Stimulated activated CD4-positive, alpha-beta T cell treated with anti-CD3 and anti-CD28 coated beads, Interleukin-15, amount 100 ng/mL, for 1 hour (primary cell): ENCODE measurements around the gene NXT1.
A peak's percentile ranks its signal among the peaks of the same experiment; 100 is the strongest.

Experiments used
- DNase-seq, 2 donors: peaks; one replicate each; pipeline ENCODE4 v3.0.0-alpha.2; 2020; ENCODE audit warnings: low read depth in 1 of 2, low spot score in 1 of 2

NXT1 gene

DNA sequence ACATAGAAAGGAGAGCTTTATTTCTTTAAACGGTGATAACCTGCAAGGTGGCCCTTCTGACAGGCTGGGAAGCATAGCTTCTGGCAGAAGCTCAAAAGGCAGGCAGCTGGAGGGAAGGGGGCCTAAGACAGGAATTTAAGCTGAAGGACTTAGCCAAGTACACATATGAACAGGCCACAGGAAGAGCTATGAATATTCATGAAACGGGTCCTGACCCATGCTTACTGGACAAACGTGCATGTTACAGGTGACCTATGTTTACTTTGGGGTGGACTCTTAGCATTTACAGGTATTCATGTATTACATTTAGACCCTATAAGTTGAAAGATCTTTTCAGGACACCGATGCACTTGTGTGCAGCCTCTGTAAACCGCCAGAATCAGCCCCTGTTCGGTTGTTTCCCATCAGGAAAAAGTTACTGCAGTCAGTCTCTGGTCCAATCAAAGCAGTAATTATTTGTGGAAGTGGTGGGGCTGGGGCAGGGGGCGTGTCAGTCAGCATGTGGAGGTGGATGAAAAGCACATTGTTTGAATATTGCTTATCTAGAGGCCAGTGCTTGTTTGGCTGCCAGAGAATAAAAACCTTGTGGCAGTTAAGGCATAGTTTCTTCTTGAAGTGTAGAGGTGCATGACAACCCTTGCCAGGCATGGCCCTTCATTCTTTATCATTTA, 8.5 kb downstream of the NXT1 start:
- DNase-seq, result no peak

GRCh38 chr20:23360531-23360930, 9.9 kb downstream of the NXT1 start:
- DNase-seq, result no peak

GRCh38 chr20:23361119-23361475, 10.5 kb downstream of the NXT1 start:
- DNase-seq, result no peak

DNA sequence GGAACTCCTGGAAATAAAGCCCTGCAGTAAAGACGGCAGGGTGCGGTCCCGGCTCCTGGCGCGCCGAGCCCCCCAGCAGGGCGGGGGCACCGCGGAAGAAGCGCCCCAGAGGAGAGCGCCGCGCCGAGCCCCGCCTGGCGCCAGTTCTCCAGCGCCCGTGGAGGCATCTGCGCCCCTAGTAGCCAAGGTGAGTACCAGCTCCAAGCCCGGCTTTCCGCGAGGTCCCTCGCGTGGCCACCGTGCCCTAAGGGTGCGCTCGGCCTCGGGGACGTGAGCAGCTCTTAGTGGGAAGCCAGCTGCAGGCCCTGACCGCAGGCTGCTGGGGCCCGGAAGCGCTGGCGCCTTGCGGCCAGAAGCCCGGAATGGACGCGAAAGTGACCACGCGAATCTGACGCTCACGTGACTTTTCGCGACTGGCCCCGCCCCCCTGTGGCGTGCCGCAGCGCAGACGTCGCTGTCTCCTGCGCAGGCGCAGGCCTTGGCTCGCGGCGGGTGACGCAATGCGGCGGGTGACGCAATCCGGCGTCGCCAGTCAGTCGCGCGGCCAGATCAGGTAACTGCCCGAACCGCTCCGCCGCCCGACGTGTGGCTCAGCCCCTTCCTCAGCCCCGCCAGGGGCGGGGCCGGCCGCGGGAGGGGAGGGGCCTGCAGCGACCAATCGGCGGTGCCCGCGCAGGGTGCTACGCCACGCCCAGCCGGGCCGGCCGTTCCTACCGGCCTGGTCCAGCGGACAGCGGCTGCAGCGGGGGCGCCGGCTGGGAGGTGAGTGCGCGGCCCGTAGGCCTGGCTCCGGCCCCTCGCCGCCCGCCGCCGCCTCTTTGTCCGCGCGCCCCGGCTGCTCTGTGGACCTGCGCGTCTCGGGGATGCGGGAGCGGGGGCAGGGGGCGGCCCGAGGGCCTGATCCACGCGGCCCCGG, 11.1 kb downstream of the NXT1 start, which contains the start of gene GZF1:
Gene GZF1 (plus strand): TSS at position 707 of the 916 bp plus-strand sequence. CDS start 2,202 bp downstream, outside the sequence.
- DNase-seq, result peak; percentile 97 to 98

DNA sequence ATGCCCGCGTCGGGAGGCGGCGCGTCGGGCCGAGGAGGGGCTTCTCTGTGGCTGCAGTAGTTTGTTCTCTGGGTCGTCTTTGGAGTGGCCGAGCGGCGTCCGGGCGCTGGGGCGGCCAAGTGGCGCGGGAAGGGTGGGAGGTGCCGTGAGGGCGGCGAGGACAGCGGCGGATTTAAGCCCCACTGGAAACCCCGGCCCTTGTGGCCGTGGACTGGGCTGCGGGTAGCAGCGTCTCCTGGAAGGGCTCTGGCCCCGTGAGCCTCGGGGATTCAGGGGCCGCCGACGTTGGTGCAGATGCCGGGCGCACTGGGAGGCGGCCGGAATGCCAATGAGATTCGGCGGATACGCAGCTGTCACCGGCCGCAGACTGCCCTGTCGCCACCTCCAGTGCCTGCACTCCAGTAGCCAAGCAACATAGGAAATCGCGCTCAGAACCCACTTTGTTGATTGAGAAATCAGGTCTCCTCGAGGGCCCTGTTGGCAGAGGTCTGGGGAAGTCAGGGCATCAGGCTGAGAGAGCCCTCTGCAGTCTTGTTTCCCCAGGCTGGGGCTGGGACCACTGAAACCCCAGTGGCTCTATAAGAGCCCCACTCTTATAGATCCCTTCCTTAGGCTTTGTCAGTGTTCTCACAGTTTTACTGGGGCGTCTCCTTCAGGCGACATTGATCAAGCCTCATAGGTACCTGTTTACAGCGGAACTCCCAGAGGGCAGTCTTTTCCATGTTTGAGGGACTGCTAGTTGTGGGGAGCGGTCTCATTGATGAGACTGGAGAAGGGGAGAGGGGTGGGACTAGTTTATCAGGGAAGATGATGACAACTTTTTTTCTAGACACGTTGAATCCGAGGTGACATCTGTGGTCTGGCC, 12.0 kb downstream of the NXT1 start:
- DNase-seq, result no peak

GRCh38 chr20:23363257-23363649, 12.7 kb downstream of the NXT1 start:
- no peak for DNase-seq

DNA sequence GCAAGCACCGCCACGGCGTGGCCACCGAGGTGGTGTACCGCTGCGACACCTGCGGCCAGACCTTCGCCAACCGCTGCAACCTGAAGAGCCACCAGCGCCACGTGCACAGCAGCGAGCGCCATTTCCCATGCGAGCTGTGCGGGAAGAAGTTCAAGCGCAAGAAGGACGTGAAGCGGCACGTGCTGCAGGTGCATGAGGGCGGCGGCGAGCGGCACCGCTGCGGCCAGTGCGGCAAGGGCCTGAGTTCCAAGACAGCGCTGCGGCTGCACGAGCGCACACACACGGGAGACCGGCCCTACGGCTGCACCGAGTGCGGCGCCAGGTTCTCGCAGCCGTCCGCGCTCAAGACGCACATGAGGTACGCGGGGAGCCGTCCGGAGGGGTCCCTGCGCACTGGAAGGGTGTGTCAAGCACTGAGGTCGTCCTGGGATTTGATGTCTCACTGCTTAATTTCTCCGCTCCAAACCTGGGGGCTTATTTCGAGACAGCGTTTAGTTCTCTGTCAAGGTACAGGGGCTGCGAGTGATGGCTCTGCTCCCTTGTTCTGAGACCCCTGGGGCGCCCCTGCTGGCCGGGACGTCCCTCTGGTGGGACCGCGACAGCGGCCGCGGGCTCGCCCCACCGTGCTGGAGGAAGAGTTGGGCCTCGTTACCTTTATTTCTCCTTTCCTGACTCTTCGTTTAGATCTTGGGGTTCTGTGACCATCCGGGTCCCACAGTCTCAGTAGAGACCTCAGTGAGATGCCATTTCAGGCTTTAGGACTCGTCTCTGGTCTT, 15.0 kb downstream of the NXT1 start:
- no peak for DNase-seq

- DNase-seq, result no peak
Measured at GRCh38 chr20:23366384-23366783, 15.8 kb downstream of the NXT1 start.

DNA sequence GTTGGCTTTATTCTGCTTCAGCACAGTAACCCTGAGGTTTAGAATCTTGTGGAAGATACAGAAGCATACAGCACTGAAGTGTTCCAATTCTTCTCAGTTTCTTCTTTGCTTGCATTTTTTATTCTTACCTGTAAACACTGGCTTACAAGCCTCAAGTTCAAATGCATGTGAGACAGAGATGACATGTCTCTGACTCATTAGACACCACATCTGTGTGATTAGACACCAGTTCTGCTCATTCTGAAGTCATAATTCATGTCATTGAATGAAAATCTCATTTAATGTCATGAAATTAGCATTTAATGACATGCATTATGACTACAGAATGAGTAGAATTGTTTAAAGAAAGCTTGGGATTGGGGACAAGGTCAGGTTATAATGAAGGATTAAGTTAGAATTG, 17.2 kb downstream of the NXT1 start:
- no peak for DNase-seq

GRCh38 chr20:23368316-23369071, 17.9 kb downstream of the NXT1 start:
- DNase-seq, result no peak

- no peak for DNase-seq
Measured at GRCh38 chr20:23369072-23369823, 18.7 kb downstream of the NXT1 start.

GRCh38 chr20:23370274-23370673, 19.7 kb downstream of the NXT1 start:
- no peak for DNase-seq

- no peak for DNase-seq
Measured at GRCh38 chr20:23370873-23371272, 20.3 kb downstream of the NXT1 start.

DNA sequence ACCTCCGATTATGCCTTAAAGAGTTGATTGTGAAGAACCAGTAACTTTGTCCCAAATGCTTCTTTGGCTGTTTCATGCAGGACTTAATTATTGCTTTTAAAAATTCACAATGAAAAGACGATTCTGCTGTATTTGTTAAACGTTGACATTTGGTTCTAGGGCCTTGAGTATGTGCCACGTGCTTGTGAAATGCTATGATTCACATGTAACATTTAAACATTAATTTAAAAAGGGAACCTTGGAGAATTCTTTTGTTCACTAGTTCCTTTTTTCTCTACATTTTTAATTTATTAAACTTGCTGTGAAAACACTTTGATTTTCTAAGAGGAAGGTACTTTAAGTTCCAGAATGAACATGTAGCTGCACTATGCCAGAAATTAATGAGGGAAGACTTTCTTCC, 20.9 kb downstream of the NXT1 start:
- no peak for DNase-seq

DNA sequence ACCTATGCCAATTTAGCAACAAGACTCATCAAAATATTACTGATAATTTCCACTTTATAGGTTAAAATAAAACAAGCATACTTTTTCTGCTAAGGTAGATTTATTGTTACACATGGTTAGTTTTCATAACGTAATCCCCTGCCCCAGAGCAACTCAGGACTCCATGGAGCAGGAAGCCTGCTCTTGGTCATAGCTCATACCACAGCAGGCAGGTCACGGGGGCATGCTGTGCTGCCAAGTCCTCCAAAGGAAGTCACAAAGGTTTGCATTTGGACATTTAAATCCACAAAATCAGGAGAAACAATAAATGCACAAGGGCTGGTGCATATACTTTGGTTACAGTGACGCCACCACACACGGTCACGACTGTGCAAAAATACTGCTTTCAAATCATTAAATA, 23.9 kb downstream of the NXT1 start:
- DNase-seq, result no peak

GRCh38 chr20:23375827-23376226, 25.2 kb downstream of the NXT1 start:
- DNase-seq, result no peak

DNA sequence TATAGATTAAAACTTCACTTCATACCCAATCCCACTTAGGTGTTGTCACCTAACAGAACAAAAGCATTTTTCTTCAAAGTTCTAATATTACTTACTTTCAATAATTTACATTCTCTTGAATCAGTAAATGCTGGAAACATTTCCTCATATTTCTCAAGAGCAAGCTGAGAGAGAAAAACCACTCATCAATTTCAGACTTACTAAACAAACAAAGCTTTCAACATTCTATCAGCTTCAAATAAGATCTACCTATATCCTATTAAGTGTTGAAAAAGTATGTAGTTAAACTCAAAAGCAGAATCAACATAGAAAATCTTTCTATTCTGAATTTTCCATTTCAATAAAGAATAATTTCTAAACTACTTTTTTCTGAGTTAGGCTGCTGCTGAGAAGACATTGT, 29.2 kb downstream of the NXT1 start:
- DNase-seq, result no peak

- no peak for DNase-seq
Measured at GRCh38 chr20:23381876-23382275, 31.3 kb downstream of the NXT1 start.
